ENCODE results near the gene PARD3.

The PARD3 gene

GRCh38 chr10:34821587-34822585 lies 6.8 kb upstream of the PARD3 start:
- DNase-seq: no peak

DNA sequence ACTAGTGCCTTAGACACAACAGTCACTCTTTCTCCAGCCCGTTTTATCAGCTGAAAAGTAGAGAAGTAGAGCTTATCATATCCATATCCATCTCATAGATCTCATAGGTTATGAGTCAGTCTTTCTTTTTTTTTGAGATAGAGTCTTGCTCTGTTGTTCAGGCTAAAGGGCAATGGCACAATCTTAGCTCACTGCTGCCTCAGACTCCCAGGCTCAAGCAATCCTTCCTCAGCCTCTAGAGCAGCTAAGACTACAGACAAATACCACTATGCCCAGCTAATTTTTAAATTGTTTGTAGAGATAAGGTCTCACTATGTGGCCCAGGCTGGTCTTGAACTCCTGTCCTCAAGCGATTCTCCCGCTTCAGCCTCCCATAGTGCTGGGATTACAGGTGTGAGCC lies 2.5 kb upstream of the PARD3 start:
- DNase-seq: no peak

DNA sequence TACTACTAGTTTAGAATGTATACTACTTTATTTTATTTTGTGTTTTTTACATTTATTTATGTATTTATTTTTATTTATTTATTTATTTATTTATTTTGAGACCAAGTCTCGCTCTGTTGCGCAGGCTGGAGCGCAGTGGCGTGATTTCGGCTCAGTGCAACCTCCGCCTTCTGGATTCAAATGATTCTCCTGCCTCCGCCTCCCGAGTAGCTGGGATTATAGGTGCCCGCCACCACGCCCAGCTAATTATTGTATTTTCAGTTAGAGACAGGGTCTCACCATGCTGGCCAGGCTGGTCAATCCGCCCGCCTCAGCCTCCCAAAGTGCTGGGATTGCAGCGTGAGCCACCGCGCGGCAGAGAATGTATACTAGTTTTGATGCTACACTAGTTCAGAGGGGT lies 2.0 kb upstream of the PARD3 start:
- no peak for DNase-seq

DNA sequence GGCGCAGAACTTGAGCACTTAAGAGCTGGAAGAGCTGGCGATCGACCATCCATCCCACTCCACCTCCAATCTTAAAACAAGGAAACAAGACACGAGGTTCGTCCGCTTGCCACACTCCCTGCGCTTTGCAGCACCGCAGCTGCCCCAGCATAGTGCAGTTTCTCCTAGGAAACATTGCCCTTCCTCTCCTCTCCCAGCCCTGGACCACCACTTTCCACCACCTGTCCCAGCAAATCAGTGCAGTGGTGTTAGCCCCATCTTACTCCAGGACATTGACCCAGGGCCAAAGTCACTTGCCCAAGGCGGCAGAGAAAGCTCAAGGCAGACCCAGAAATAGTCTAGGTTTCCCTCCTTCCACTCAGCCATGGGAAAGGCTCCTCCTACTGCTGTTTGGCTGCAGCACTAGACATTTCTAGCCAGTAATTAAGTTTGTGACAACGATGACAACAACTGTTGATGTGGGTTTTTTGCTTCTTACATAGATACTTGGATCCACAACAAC lies 1.5 kb upstream of the PARD3 start:
- DNase-seq: no peak

GRCh38 chr10:34816085-34816496 lies 995 bp upstream of the PARD3 start:
- no peak for DNase-seq

GRCh38 chr10:34814913-34815184 lies 247 bp downstream of the PARD3 start:
- DNase-seq: no peak

DNA sequence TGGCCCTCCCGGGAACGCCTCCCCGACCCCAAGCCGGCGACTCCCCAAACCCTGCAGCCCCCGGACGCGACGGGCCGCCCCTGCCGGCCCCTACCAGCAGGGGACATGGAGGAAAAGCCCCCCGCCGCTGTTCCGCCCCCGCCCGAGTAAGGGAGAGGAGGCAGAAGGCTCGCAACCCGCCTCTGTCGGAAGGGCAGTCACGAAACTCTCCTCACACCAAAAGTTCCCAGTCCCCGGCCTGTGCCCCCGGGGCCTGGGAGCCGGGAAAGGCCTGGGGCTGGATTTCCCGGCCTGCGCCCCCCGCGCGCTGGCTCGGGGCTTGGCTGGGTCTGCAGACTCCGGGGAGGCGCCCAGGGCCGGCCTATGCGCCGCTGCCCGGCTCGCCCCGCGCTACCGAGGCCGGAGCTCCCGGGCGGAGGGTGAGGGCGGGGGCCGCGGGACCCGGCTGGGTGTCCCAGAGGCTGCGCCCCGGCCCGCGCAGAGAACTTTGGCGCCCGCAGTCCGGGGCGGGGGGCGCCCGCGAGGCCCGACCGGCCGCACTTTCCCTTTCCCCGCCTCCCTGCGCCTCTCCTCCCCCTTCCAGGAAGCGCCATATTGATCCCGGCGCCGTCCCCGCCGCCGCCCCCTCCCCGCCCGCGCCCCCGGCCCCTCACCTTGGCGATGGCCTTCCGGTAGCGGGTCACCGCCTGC lies 728 bp downstream of the PARD3 start:
- no peak for DNase-seq

GRCh38 chr10:34813626-34814222 lies 1.4 kb downstream of the PARD3 start:
- no peak for DNase-seq

DNA sequence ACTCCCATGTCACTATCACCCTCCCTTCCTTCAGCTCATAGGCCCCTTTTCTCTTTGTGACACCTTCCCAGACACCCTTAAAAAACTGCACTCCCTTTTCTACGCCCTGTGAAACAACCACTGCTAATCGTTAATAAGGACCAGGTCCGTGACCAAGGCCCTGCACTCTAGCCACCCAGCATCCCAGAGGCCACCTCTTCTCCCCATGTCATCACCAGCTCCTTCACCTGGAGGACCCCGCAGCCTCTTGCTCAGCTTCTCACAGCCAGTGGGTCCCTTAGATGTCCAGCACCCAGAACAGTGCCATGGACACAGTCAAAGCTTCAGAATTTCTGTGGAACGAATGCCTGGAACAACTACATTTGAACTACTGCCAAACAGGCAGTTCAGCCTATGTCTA lies 2.3 kb downstream of the PARD3 start:
- DNase-seq: no peak

DNA sequence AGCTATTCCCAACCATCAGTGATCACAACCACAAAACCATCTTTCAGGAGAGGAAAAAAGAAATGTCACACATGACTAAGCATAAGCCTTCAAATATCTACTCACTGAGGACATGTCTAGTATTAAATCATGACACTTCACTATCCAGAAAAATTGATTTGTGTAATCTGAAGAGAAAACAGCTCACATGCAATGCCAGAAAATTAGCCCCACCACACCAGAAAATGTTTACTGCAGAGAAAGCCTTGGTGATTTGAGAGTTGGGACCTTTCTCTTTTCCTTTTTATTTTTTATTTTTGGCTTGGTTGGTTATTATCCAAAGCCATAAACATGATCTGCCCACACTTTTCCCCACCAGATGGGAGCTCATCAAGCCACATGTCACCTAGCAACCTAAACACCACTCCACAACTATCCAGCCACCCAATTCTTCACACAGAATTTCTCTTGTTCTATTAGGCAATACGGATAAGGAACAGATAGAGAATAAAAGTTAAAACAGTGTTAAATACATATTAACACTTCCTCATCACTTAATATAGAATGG lies 3.1 kb downstream of the PARD3 start:
- DNase-seq: no peak

- DNase-seq: no peak
Observed at GRCh38 chr10:34811126-34811967, 3.7 kb downstream of the PARD3 start.

DNA sequence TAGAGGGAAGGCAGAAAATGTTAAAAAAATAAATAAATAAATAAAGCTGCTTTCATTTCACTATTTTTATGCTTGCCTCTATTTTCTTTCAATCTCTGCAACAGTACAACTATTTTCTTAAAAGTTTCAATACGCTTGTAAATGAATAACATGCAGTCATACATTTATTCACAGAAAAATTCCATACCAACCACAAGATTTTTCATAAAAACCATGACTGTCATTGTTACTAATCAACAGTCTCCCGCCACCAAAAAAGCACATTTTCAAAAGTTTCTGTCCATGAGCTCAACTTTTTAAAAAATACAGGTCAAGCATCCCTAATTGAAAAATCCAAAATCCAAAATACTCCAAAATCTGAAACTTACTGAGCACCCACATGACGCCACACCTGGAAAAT lies 5.3 kb downstream of the PARD3 start:
- no peak for DNase-seq

- DNase-seq: no peak
Observed at GRCh38 chr10:34808801-34809745, 6.0 kb downstream of the PARD3 start.

DNA sequence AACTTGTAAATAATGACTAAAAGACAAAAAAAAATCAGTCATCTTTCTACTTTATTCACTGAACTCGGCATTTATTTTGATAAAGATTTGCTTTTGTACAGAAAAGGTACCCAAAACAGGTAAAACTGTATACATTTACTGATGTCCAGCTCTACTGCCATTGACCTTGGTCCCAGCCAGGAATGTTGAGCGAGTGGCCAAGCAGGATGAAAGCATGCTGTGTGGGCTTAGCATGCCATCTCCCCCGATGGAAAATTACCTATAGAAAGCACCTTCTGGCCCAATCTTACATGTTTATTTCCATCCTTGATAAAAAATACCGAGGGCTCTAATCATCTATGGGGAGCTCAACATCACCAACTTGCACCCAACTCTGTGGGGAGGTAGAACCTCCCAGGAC lies 6.8 kb downstream of the PARD3 start:
- no peak for DNase-seq

GRCh38 chr10:34804306-34804705 lies 10.8 kb downstream of the PARD3 start:
- DNase-seq: no peak

GRCh38 chr10:34802692-34803091 lies 12.4 kb downstream of the PARD3 start:
- no peak for DNase-seq

- DNase-seq: no peak
Observed at GRCh38 chr10:34801097-34801733, 13.9 kb downstream of the PARD3 start.

- no peak for DNase-seq
Observed at GRCh38 chr10:34800624-34801023, 14.5 kb downstream of the PARD3 start.

- no peak for DNase-seq
Observed at GRCh38 chr10:34798654-34799053, 16.4 kb downstream of the PARD3 start.

GRCh38 chr10:34797155-34797554 lies 17.9 kb downstream of the PARD3 start:
- no peak for DNase-seq

DNA sequence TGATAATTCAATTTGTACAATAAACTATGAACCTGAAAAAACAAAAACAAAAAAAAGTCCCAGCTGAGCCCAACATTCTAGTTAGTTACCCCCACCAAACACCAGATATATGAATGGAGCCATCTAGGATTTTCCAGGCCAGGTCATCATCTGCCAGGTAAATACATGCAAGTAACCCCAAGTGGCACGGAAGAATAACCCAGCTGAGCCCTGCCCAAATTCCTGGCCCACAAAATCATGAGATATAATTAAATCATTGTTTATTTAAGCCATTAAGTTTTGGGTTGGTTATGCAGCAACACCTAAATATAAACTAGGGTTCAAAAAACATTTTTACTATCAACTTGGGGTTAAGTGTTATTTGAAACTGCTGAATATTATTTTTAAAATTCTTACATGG lies 19.0 kb downstream of the PARD3 start:
- DNase-seq: no peak
